M059J (cell line): Measurements from ENCODE around the gene SCAF4. TPM values are rescaled to one million over a fixed set of nuclear protein-coding genes. Genes with fewer than 3 reads are reported as not detected.
"Not testable (repeated sequence)": the region's sequence is repeated elsewhere in the genome, so short reads cannot be mapped to it uniquely, and the experiment has no call there.

ENCODE experiments used
- DNase-seq: peaks from one replicate; pipeline ENCODE4 v3.0.0-alpha.2; 2012; ENCODE audit warnings: low read depth
- total RNA-seq: library from RNA; depleted of rRNA; stranded (reverse); fragments of >200 nt; shearing (Covaris generic); gene quantifications from 2 replicates; pipeline ENCODE4 v1.2.3, GENCODE V29; 2014; rRNA removed

SCAF4 gene
- total RNA-seq, 1 experiment from 2014 or later, result 8.4 TPM

GRCh38 chr21:31650930-31651329, 81.0 kb downstream of the SCAF4 start:
- DNase-seq, result no peak

GRCh38 chr21:31647650-31648049, 84.3 kb downstream of the SCAF4 start:
- DNase-seq, result no peak

- no peak for DNase-seq
Measured at GRCh38 chr21:31644643-31645042, 87.3 kb downstream of the SCAF4 start.

GRCh38 chr21:31641416-31641922, 90.4 kb downstream of the SCAF4 start:
- no peak for DNase-seq

GRCh38 chr21:31636874-31637273, 95.0 kb downstream of the SCAF4 start:
- DNase-seq, result no peak

GRCh38 chr21:31634993-31635392, 96.9 kb downstream of the SCAF4 start:
- DNase-seq, result no peak

- DNase-seq, result not testable (repeated sequence)
Measured at GRCh38 chr21:31631881-31632280, 100.0 kb downstream of the SCAF4 start.

GRCh38 chr21:31629972-31630711, 101.8 kb downstream of the SCAF4 start:
- peak; percentile 98 for DNase-seq

GRCh38 chr21:31624961-31625491, 106.9 kb downstream of the SCAF4 start:
- no peak for DNase-seq

GRCh38 chr21:31624181-31624580, 107.7 kb downstream of the SCAF4 start:
- no peak for DNase-seq

GRCh38 chr21:31623664-31624063, 108.3 kb downstream of the SCAF4 start:
- peak; percentile 13 for DNase-seq

GRCh38 chr21:31622397-31622796, 109.5 kb downstream of the SCAF4 start:
- no peak for DNase-seq

Other genes starting within 250 kb of the SCAF4 start
- 503 and 518 TPM in 2 replicates for gene SOD1, start 72.4 kb downstream of the SCAF4 start, total RNA-seq
- gene HUNK, start 140.9 kb upstream of the SCAF4 start, total RNA-seq, result 0.05 and 0.15 TPM in 2 replicates